ENCODE results near the gene NPB.

The NPB gene

DNA sequence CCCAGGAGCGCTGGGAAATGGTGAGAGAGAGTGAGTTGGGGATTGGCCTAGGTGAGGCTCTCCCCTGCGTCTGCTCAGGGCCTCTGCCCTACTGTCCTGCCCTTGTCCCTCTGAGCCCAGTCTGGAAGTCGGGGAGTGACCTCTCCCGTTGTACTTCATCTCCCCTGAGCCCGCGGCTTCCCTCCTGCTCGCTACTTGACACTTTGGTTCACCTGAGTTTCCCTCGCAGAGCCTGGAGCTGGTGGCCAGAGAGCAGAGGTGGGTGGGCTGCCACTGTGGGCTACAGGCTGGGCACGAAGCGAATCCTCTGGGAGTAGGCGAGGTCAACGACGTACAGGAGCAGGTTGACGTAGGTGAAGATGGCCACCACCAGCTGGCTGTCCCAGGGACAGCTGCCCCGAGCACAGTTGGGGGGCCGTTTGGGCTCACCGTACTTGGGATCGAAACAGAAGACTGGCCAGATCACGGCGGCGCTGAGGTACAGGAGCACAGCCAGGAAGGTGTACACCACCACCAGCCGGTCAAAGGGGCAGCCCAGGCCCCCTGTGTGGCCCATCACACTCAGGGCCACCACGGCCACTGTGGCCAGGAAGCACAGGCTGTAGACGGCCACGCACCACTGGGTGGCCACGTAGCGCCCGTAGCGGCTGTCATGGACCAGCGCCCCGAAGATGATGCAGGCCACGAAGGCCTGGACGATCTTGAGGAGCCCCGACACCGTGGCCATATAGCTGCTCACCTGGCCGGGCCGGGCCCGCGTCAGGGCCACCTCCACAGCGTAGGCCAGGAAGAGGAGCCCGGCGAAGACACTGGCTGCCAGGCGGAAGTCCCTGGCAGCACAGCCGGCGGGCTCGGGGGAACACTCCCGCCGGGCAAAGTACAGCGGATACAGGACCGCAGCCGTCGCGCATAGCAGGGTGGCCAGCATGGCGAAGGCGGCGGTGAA lies 38.8 kb downstream of the NPB start:
- DNase-seq (ENCODE audit: low read depth, low spot score), result no peak

- DNase-seq (ENCODE audit: low read depth, low spot score), result no peak
Measured at GRCh38 chr17:81941484-81942166, 39.6 kb downstream of the NPB start.

GRCh38 chr17:81942167-81942553 lies 40.1 kb downstream of the NPB start:
- DNase-seq (ENCODE audit: low read depth, low spot score), result no peak

DNA sequence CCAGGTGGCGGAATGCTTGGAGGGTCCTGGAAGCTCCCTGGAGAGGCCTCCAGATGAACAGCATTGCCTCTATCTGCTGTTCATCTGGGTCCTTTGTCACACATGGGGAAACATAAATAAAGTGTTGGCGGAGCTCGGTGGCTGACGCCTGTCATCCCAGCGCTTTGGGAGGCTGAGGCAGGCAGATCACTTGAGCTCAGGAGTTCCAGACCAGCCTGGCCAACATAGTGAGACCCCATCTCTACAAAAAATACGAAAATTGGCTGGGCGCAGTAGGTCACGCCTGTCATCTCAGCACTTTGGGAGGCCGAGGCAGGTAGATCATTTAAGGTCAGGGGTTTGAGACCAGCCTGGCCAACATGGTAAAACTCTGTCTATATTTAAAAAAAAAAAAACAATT lies 42.8 kb downstream of the NPB start:
- DNase-seq (ENCODE audit: low read depth, low spot score), result no peak

DNA sequence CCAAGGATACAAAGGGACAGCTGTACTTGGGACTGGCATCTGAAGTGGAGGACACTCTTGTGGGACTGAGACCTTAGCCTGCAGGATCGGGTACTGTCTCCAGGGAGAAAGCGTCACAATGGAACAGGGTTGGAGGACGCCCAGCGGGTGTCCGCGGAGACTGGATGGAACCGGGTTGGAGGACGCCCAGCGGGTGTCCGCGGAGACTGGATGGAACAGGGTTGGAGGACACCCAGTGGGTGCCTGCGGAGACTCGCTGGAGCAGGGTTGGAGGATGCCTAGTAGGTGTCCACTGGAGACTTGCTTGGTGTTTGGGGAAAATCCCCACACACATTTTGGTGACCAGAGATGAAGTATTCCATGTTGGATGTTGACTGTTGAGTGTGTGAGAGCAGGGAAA lies 45.2 kb downstream of the NPB start, which contains the start of gene MYADML2:
MYADML2 (minus strand) TSS at position 45 of the 400 bp plus-strand sequence. CDS start 5,492 bp downstream, outside the sequence.
- no peak for DNase-seq (ENCODE audit: low read depth, low spot score)

GRCh38 chr17:81948635-81949378 lies 46.8 kb downstream of the NPB start:
- DNase-seq (ENCODE audit: low read depth, low spot score), result no peak

DNA sequence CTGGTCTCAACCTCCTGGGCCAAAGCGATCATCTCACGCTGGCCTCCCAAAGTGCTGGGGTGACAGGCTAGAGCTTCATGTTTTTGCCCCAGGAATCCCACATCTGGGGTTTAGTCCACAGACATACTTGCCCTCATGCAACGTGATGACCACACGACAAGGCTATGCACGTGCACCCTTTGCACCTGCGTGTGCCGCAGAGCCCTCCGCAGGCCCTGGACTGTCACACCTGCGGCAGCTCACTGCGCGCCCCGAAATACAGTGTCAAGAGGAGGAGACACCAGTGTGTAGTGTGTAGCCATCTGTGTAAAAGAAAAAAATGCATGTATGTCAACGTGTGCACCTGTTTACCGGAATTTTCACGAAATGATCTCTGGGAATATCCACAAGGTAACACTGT lies 48.5 kb downstream of the NPB start:
- no peak for DNase-seq (ENCODE audit: low read depth, low spot score)

DNA sequence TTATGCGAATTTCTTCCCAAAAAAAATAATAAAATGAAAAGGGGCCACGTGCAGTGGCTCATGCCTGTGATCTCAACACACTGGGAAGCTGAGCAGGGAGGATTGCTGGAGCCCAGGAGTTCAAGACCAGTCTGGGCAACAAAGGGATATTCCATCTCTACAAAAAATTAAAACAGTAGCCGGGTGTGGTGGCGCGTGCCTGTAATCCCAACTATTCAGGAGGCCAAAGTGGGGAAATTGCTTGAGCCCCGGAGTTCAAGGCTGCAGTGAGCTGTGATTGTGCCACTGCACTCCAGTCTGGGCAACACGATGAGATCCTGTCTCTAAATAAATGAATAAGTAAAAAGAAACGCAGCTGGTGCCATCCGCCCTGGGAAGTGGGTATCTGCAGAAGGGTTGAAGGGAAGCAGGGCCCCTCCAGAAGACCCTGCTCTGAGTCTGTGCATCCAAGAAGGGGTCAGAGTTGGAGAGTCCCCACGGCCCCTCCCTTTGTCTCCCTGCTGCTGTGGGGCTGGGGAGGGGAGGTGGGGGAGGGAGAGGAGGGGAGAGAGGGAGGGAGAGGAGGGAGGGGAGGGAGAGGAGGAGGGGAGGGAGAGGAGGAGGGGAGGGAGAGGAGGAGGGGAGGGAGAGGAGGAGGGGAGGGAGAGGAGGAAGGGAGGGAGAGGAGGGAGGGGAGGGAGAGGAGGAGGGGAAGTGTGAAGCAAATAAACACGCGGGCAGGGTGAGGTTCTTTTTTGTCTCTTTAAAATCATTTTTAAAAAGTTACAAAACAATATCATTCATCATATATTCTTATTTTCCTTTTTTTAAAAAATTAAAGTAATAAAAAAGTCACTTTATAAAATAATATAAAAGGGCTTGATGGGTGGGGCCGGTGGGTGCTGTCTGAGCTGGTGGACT lies 50.0 kb downstream of the NPB start:
- DNase-seq (ENCODE audit: low read depth, low spot score), result no peak

All from activated CD4-positive, CD25-positive, alpha-beta regulatory T cell treated with anti-CD3 and anti-CD28 coated beads, Interleukin-2, amount 50 U/mL, for 16 hours (primary cell).